Rectal smooth muscle tissue (tissue), 1 donor: Measurements from ENCODE around the gene BCHE.

Experiments used
- H3K27ac ChIP-seq: one replicate; pipeline ENCODE4 v1.7.0; 2013; ENCODE audit warnings: low read depth, low read length, inconsistent platforms
- H3K27me3 ChIP-seq: one replicate; pipeline ENCODE4 v1.7.0; 2013; ENCODE audit warnings: low read length; ENCODE audit not compliant: control insufficient read depth, insufficient read depth
- H3K36me3 ChIP-seq: one replicate; pipeline ENCODE4 v1.7.0; 2013; ENCODE audit warnings: low read length; ENCODE audit not compliant: control insufficient read depth, insufficient read depth
- H3K4me1 ChIP-seq: one replicate; pipeline ENCODE4 v1.7.0; 2013; ENCODE audit warnings: low read length; ENCODE audit not compliant: control insufficient read depth, insufficient read depth
- H3K4me3 ChIP-seq: one replicate; pipeline ENCODE4 v1.7.0; 2013; ENCODE audit warnings: low read length
- H3K9ac ChIP-seq: one replicate; pipeline ENCODE4 v1.7.0; 2013; ENCODE audit warnings: low read length

Gene BCHE

DNA sequence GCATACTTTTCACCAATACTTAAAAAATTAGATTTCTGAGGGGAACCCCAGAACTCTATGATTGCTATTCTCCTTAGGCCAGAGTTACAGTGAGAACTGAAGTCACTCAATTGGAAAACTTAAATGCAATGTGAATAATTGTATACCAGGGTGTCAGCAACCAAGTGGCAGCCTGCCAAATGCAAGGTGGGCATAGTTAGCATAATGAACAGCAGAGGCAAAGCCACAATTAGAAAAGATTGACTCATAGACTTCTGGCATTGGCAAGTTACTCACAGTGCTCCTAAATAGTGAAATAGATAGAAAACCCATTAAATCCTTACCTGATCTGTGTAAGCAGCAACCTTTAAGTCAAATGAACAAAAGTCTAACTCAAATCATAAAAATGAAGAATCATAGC, 94.9 kb downstream of the BCHE start:
- H3K9ac ChIP-seq: no peak overlapping the region
- no peaks in the 10 kb centered on the region for H3K36me3 ChIP-seq
- H3K4me1 ChIP-seq: no peaks in the 10 kb centered on the region
- no peaks in the 10 kb centered on the region for H3K27me3 ChIP-seq
- no peak overlapping the region for H3K27ac ChIP-seq
- H3K4me3 ChIP-seq: no peak overlapping the region

GRCh38 chr3:165729756-165730155, 107.5 kb downstream of the BCHE start:
- no peak overlapping the region for H3K4me3 ChIP-seq
- H3K9ac ChIP-seq: no peak overlapping the region
- no peaks in the 10 kb centered on the region for H3K27me3 ChIP-seq
- H3K27ac ChIP-seq: no peak overlapping the region
- no peaks in the 10 kb centered on the region for H3K36me3 ChIP-seq
- H3K4me1 ChIP-seq: no peaks in the 10 kb centered on the region

DNA sequence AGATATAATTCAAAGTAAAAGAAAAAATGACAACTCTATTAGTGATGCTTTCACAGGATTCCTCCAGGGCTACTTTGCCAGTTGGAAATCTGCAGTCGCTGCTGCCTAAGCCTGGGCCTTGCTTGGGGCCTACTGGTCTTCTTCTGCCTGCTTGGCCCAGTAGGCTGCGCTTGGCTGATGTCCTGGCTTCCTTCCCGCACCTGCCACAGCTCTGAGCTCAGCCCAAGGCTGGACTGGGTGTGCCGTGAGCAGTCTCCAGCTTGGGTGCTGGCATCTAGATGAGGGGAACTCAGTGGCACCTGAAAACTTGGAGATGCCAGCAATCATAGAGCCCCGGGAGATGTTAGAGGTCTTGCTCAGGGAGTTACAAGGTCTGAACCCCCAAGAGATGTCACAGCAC, 108.3 kb downstream of the BCHE start:
- no peaks in the 10 kb centered on the region for H3K36me3 ChIP-seq
- H3K9ac ChIP-seq: no peak overlapping the region
- H3K4me3 ChIP-seq: no peak overlapping the region
- no peaks in the 10 kb centered on the region for H3K27me3 ChIP-seq
- no peak overlapping the region for H3K27ac ChIP-seq
- H3K4me1 ChIP-seq: no peaks in the 10 kb centered on the region

DNA sequence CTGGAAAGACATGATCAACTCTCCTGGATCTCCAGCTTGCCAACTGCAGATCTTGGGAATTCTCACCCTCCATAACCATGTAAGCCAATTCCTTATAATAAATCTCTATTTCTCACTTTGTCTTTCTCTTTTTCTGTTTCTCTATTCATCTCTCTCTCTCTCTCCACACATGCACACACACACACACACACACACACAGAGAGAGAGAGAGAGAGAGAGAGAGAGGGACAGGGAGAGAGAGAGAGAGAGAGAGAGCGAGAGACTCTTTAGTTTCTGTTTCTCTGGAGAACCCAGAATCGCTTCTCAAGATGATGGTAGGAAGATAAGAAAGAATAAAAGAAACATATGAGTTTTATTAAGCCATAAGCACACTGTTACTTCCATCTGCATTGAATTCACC, 111.9 kb downstream of the BCHE start:
- no peaks in the 10 kb centered on the region for H3K27me3 ChIP-seq
- H3K27ac ChIP-seq: no peak overlapping the region
- no peak overlapping the region for H3K9ac ChIP-seq
- no peaks in the 10 kb centered on the region for H3K36me3 ChIP-seq
- H3K4me3 ChIP-seq: no peak overlapping the region
- no peaks in the 10 kb centered on the region for H3K4me1 ChIP-seq
